Astrocyte of the cerebellum (primary cell): ENCODE results near the gene C6orf62.
"Not testable (repeated sequence)": the region's sequence is repeated elsewhere in the genome, so short reads cannot be mapped to it uniquely, and the experiment has no call there.

Experiments used
- DNase-seq: peaks from one replicate; pipeline ENCODE4 v3.0.0-alpha.2; 2011; ENCODE audit warnings: low read depth
- H3K4me3 ChIP-seq: 2 replicates; pipeline ENCODE4 v1.5.1; 2011; ENCODE audit warnings: mild to moderate bottlenecking, low read depth, low read length, moderate library complexity
- CTCF ChIP-seq: IDR thresholded peaks from 2 replicates; pipeline ENCODE4 v1.5.1; 2012; ENCODE audit warnings: low read length, low read depth, moderate library complexity, mild to moderate bottlenecking; ENCODE audit errors: missing control alignments
- in situ Hi-C: cut with HindIII; loops from 2 replicates; pipeline ENCODE4 v1.10.0; 2017; ENCODE audit warnings: low sequenced_read_pairs

The C6orf62 gene

GRCh38 chr6:24673625-24674024 lies 45.3 kb downstream of the C6orf62 start:
- DNase-seq, result no peak
- in situ Hi-C loops, result no loop called here
- TF ChIP-seq CTCF, result no peak
- no peak overlapping the region for H3K4me3 ChIP-seq

- no peak for TF ChIP-seq CTCF
- no peak for DNase-seq
- H3K4me3 ChIP-seq, result no peak overlapping the region
- in situ Hi-C loops, result no loop called here
Measured at GRCh38 chr6:24672620-24673182, 46.3 kb downstream of the C6orf62 start.

- DNase-seq, H3K4me3 ChIP-seq, in situ Hi-C loops: not testable (repeated sequence)
Measured at GRCh38 chr6:24671077-24671476, 47.9 kb downstream of the C6orf62 start.

GRCh38 chr6:24670492-24670891 lies 48.5 kb downstream of the C6orf62 start:
- H3K4me3 ChIP-seq, DNase-seq, in situ Hi-C loops: not testable (repeated sequence)

GRCh38 chr6:24668997-24669361 lies 50.0 kb downstream of the C6orf62 start:
- no peak overlapping the region for H3K4me3 ChIP-seq
- no peak for DNase-seq
- TF ChIP-seq CTCF, result no peak
- in situ Hi-C loops, result no loop called here

- in situ Hi-C loops, result not testable (repeated sequence)
Measured at GRCh38 chr6:24668066-24668996, 50.6 kb downstream of the C6orf62 start.

GRCh38 chr6:24667378-24667803 lies 51.6 kb downstream of the C6orf62 start:
- in situ Hi-C loops, result no loop called here
- DNase-seq, result no peak
- no peak for TF ChIP-seq CTCF
- peak overlapping the region; percentile 85 for H3K4me3 ChIP-seq

More at GRCh38 chr6:24668066-24668996, 50.6 kb downstream of the C6orf62 start:
- DNase-seq, H3K4me3 ChIP-seq: not testable (repeated sequence)

- in situ Hi-C loops, result no loop called here
- TF ChIP-seq CTCF, result peak; percentile 59
- DNase-seq, result peak; percentile 90
- H3K4me3 ChIP-seq, result peak within 1 kb of the TSS; percentile 85
Measured at GRCh38 chr6:24666641-24667377, 52.1 kb downstream of the C6orf62 start, which contains the start of the genes ACOT13 and TDP2. TSS of gene ACOT13 (plus strand) at chr6:24667077. CDS start at chr6:24667264, 187 bp downstream. TSS of gene TDP2 (minus strand) at chr6:24666899. CDS start at chr6:24666862, 37 bp downstream.
